Suppressor macrophage treated with lipopolysaccharide for 4 hours (primary cell): ENCODE data around the gene HIRA.
A peak's percentile ranks its signal among the peaks of the same experiment; 100 is the strongest.
"Not testable (repeated sequence)": the region's sequence is repeated elsewhere in the genome, so short reads cannot be mapped to it uniquely, and the experiment has no call there.

ENCODE experiments used
- DNase-seq: peaks from one replicate; pipeline ENCODE4 v3.0.0-alpha.2; 2020

Gene HIRA

DNA sequence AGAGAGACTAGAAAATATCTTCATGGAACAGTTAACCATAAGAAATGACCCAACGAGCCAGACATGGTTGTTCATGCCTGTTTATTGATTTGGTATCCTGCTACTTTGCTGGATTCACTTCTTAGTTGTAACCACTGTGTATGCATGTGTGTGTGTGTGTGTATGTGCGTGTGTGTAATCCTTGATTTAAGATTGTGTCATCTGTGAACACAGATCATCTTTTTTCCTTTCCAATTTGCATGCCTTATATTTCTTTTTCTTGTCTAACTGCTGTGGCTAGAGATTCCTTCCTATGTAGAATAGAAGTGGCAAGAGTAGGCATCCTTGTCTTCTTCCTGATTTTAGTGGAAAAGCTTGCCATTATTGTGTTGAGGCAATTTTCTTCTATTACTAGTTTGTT, 123.7 kb downstream of the HIRA start:
- no peak for DNase-seq

GRCh38 chr22:19306535-19306934, 125.0 kb downstream of the HIRA start:
- not testable (repeated sequence) for DNase-seq

GRCh38 chr22:19304547-19304946, 127.0 kb downstream of the HIRA start:
- DNase-seq = no peak

DNA sequence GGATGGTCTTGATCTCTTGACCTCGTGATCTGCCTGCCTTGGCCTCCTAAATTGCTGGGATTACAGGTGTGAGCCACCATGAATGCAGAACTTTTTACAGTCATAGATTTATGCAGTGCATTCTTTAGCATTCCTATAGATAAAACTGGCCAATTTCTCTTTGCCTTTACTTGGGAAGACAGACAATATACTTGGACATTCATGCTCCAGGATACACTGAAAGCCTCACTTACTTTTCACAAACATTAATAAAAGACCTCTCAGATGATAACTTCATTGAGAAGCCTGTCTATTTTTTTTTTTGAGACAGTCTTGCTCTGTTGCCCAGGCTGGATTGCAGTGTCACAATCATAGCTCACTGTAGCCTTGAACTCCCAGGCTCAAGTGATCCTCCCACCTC, 127.7 kb downstream of the HIRA start:
- no peak for DNase-seq

- no peak for DNase-seq
Observed at GRCh38 chr22:19295733-19296132, 135.8 kb downstream of the HIRA start.

- DNase-seq = peak; percentile 32
Observed at GRCh38 chr22:19292458-19293230, 138.9 kb downstream of the HIRA start.

GRCh38 chr22:19291580-19292457, 139.7 kb downstream of the HIRA start, which contains the start of gene CLTCL1:
TSS of gene CLTCL1 (minus strand) at chr22:19291719. CDS start at chr22:19291641, 78 bp downstream.
- DNase-seq = peak; percentile 89

- peak; percentile 25 for DNase-seq
Observed at GRCh38 chr22:19291218-19291579, 140.3 kb downstream of the HIRA start.

DNA sequence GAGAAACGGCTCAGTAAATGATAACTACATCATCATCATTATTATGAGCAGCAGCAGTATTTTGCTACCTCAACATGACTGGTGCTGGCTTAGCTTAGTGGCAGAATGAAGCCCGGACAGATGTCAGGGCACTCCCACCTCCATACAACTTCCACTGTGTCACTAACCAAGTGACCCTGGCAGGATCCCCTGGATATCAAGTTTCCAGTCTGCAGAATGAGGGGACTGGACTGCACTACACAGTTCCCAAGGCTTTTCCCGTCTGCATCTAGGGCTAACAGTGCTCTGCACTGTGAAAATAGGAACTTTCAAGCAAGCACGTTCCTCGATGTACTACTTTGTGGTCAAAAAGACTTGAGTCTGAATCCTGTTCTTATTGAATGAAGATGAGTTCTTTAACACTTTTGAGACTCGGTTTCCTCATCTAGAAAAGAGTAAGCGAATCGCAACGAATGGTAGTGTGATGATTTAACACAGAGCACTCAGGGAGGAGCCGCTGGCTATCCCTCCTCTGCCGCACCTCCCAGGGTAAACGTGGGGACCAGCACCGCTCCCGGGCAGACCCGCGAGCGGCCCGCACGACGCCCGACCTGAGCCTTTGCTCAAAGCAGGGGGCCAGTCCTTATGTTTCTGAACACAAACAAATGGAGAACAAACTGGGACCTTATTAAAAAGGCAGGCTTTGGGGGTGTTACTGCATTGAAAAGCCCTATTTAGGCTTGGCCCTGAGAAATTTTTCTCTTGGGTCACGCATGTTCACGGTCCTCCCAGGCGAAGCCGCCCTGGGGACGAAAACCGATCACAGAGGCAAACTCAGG, 140.9 kb downstream of the HIRA start:
- peak; percentile 9 for DNase-seq

DNA sequence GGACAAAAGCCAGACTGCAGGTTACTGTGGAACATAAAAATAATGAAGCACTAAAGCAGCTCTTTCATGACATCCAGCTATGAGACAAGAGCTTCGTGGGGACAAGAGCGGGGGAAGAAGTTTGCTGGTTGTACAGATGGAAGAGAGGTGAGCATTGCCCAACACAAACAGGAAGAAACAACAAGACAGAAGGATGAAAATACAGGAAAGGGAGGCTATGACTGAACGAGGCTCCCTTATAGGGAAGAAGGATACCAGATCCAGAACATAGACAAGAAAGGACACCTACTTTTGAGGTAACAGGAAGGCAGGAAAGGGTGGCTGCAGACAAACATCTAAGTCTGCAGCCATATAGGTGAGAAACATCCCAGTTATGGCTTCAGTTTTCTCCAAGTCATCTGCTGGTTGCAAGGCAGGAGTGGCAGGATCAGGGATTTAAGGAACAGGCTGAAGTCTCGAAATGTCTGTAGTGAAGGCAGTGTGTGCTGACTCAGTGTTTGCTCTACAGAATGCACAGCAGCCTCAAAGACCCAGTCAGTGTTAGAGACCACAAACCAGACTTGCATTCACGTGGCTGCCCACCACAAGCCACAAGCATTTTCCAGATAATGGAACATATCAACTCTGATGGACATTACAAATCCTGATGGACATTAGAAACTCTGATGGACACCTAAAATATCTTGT, 141.9 kb downstream of the HIRA start:
- peak; percentile 11 for DNase-seq

- no peak for DNase-seq
Observed at GRCh38 chr22:19287889-19288288, 143.6 kb downstream of the HIRA start.

DNA sequence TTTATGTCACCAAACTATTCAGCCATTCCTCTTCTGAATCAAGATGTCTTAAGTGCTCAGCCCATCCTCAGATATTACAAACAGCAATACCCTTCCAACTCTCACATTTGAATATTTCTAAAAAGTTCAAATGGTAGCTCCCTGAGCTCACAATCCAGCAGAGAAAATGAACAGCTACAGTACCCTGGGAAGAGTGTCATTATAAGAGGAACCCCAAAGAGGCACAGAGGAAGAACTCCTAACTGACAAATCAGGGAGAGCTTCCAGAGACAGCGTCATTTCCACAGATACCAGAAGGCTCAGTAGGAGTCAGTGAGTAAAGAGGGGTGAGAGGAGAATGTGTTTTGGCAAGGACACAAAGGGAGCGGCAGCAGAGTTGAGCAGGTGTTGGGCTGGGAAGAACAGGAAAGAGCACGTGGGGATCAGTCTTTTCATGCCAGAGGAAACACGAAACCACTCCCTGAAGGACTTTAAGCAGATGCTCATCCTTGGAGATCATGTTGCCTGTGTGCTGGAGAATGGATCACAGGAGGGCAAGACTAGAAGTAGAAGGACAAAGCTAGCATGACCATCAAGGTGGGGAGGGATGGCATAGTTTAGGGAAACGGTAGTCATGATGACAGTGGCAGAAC, 144.3 kb downstream of the HIRA start:
- DNase-seq = no peak

DNA sequence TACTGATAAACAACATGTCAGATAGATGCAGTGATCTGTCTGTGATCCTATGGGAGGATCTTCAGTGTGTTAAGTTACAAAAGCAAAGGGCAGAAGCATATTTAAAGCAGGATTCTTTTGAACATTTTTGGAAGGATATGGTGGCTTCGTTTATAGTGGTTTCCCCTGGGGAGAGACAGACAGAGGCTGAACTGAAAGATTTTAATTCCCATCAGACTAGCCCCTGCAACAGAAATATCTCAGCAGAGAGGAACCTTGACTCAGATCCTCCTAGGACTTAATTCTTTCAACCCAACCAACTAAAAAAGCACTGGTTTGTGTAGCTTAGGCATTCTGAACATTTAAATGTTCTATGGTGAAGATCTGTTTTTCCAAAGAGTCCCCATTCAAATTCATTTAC, 145.7 kb downstream of the HIRA start:
- DNase-seq = no peak
